ENCODE data around the gene ZNF521.

Gene ZNF521

GRCh38 chr18:25029802-25030201, 322.2 kb downstream of the ZNF521 start:
- no peak for DNase-seq (ENCODE audit: low spot score)

GRCh38 chr18:25019931-25020330, 332.0 kb downstream of the ZNF521 start:
- DNase-seq (ENCODE audit: low spot score), result no peak

DNA sequence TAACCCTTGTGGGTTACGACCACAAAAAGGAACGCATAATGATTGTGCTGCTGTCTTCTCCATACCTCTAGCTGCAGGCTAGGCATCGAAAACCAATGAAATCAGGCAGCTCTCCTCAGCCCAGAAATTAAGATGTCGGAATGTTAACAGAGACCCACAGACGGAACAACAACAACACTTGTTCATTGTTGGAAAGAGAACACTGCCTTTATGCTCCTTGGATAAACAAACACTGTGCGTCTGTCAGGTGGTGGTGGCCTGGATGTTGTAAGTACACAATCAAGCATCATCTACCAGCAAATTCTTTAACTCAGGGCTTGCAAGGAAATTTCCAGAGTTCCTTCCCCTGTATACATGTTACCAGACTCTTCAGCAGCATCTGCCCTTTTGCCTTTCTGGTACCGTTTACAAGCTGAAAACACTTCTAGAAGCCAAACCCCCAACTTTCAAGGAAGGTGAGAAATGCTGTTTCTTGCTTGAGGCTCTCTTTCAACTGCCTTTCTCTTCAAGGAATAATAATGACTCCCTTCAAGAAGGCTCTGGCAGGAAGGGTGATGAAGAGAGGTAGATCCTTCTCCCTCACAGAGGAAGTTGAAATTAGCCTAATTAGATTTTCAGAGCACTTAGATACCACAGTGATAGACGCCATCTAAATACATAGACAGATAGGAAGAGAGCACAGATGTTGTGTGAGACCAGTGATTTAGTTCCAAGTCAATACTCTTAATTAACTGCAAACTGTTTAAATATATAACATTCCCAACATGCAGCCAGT, 332.7 kb downstream of the ZNF521 start:
- DNase-seq (ENCODE audit: low spot score), result no peak

- no peak for DNase-seq (ENCODE audit: low spot score)
Observed at GRCh38 chr18:25016666-25017065, 335.3 kb downstream of the ZNF521 start.

DNA sequence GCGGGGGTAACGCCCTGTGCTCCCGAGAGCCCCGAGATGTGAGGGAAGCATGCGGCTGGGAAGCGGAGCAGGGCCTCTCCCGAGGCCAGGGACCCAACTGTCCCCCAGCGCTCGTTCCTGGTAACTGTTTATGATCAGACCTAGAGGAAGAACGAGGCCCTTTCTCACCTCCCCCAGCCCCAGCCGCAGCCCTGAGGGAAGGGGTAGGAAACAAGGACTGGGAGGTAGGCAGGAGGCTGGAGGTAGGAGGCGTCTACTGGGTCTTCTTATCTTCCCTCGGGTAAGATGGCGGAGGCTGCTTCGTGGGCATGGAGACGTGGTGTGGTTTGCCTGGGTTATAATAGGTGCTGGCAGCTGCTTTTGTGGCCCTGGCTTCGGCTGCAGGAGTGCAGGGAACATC, 335.8 kb downstream of the ZNF521 start:
- no peak for DNase-seq (ENCODE audit: low spot score)
